NCI-H1105 (cell line): ENCODE results near the gene RBBP6.
"Not testable (repeated sequence)": the region's sequence is repeated elsewhere in the genome, so short reads cannot be mapped to it uniquely, and the experiment has no call there.

Source experiments
- DNase-seq: peaks from one replicate; lab custom pipeline; 2025; lab: John Stamatoyannopoulos, UW

RBBP6 gene, protein sequence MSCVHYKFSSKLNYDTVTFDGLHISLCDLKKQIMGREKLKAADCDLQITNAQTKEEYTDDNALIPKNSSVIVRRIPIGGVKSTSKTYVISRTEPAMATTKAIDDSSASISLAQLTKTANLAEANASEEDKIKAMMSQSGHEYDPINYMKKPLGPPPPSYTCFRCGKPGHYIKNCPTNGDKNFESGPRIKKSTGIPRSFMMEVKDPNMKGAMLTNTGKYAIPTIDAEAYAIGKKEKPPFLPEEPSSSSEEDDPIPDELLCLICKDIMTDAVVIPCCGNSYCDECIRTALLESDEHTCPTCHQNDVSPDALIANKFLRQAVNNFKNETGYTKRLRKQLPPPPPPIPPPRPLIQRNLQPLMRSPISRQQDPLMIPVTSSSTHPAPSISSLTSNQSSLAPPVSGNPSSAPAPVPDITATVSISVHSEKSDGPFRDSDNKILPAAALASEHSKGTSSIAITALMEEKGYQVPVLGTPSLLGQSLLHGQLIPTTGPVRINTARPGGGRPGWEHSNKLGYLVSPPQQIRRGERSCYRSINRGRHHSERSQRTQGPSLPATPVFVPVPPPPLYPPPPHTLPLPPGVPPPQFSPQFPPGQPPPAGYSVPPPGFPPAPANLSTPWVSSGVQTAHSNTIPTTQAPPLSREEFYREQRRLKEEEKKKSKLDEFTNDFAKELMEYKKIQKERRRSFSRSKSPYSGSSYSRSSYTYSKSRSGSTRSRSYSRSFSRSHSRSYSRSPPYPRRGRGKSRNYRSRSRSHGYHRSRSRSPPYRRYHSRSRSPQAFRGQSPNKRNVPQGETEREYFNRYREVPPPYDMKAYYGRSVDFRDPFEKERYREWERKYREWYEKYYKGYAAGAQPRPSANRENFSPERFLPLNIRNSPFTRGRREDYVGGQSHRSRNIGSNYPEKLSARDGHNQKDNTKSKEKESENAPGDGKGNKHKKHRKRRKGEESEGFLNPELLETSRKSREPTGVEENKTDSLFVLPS (N-terminal part only)

DNA sequence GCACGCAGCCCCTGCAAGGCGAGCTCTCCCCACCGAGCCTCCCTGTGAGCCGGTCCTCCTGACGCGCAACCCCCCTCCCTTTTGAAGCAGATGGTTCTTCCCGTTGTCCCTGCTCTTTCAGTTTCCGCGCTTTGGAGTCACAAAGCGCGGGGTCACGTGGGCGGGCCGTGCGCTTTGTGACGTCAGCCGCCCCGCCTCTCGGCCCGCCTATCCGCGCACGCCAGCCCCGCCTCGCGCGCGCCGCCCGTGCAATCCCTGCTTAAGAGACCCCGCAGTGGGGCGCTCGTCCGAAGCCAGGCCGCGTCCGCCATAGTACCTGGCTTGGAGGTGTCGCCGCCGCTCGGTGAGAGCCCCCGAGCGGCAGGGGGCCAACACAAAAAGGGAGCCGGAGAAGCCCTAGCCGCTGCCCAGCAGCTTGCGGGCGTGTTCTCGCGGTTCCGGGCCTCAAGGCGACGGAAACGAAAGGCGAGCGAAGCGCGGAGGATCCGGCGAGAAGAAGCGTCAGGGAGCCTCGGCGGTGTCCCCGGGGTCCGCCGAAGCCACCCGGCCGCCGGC lies at the start of gene RBBP6:
Gene RBBP6, plus strand, starts transcription at position 272 of the 555 bp plus-strand sequence. CDS start 1,061 bp downstream, outside the sequence.
- peak; percentile 90 for DNase-seq

DNA sequence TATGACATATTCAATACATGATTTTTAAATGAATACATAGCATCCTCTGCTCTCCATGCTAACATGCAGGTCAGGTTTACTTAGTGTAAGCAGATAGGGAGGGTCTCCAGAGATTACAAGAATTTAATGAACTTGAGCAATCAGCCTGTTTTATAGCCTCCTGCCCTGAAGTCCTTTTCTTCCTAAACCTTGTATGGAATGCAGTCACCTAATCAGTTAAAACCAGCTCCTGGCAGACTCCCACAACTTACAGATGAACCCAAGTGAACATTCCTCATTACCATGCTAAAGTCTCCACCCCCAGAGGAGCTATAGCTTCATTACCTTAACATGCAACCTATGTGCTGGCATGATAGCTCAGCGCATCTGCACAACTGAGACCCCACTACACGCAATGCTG lies 48.5 kb upstream of the RBBP6 start:
- no peak for DNase-seq

DNA sequence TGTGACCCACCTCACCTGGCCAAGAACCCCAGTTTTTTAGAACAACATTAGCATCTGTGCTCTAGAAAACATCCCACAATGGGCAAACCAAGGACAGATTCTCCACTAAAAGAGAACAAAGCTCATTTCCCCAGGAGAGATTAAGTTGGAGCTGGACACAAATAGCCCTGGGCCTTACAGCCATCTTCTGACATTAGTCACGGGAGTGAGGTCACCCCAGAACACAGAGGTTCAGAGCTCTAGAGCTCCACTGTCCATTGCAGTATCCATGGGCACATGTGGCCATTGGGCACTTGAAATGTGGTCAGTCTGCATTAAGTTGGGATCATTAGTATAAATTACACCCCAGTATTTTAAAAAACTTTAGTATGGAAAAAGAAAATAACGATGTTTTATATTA lies 47.6 kb upstream of the RBBP6 start:
- no peak for DNase-seq

DNA sequence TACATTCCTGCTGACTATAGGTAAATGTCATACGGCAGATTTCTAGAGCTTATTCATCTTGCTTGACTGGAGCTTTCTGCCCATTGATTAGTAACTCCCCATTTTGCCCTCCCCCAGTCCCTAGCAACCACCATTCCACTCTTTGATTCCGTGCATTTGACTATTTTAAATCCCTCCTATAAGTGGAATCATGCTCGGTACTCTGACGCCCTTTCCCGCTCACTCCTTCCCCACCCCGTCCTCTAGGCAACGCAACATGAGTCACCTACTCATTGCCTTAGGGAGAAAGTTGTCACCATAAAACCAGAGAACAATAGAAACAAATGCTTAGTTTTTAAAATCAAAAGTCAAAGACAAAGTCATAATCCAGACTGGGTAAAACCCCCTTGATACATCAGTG lies 45.5 kb upstream of the RBBP6 start:
- no peak for DNase-seq

DNA sequence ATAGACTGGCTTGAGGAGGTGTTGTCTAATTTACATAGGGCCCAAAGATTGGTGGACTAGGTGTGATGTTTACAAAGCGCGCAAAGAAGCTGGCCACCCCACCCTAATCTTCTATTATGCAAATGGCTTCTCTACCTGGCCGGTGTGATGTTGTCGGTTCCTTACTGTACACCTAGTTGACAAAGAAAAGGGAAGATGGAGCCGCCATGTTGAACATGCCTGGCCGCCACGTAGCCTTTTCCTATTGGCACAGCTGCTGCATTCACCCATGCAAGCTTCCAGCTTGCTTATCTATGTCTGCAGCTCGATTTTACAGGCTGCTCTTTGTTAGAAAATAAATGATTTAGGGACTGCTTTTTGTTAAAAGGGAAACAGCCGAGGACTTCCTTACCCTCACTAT lies 44.2 kb upstream of the RBBP6 start:
- not testable (repeated sequence) for DNase-seq

DNA sequence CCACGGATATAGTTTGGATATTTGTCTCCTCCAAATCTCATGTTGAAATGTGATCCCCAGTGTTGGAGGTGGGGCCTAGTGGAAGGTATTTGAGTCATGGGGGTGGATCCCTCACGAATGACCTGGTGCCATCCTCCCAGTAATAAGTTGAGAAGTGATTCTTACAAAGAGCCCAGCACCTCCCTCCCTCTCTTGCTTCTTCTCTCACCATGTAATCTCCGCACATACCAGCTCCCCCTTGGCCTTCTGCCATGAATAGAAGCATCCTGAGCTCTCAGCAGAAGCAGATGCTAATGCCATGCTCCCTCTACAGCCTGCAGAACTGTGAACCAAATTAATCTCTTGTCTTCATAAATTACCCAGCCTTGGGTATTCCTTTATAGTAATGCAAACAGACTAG lies 41.9 kb upstream of the RBBP6 start:
- no peak for DNase-seq

DNA sequence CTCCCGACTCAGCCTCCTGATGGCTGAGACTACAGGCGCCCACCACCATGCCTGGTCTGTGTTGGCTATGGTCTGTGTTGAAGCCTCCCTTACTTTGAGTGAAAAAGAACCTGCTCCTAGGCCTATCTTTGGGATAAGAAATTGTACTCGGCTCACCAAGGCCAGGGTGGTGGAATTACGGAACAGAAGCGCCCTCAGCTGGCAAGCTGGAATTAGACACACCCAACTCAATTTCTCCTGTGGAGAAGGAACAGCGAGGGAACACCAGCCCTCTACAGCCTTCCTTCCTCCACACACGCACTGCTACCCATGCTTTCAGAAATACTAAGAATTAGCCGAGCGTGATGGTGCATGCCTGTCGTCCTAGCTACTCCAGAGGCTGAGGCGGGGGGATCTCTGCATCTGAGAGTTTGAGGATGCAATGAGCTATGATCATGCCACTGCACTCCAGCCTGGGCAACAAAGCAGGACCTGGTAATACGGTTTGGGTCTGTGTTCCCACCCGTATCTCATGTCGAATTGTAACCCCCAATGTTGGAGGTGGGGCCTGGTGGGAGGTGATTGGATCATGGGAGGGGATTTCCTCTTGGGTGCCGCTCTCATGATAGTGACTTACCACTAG lies 40.1 kb upstream of the RBBP6 start:
- no peak for DNase-seq

DNA sequence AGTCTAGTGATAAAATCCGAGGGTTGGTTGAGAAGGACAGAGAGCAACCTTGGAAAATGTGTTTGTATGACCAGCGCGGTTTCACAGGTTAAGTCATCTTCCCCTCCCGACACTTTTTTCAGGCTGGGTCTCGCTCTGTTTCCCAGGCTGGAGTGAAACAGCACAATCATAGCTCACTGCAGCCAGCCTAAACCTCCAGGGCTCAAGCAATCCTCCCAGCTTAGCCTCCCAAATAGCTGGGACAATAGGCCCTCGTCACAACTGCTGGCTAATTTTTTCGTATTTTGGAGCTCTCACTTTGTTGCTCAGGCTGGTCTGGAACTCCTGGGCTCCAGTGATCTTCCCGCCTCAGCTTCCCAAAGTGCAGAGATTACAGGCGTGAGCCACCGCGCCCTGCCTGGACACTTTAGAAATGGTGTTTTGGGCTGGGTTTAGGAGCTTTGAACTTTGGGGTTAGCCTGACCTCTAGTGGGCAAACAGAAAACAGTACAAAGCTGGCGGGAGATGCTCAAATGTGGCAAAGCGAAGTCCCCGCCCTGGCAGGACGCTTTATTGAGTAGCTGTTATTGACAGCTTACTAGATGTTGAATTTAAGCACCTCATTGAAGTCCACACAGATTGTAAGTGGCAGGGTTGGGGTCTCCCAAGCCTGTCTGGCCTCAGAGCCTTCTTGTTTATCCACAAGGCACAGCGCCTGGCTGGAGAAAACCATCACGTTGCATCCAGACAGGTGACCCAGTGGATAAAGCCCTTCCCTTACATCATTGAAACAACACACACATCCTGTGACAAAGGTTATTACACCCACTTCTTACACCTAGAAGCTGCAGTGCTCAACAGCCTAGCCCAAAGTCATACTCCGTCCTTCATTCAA lies 34.7 kb upstream of the RBBP6 start:
- DNase-seq = peak; percentile 34

DNA sequence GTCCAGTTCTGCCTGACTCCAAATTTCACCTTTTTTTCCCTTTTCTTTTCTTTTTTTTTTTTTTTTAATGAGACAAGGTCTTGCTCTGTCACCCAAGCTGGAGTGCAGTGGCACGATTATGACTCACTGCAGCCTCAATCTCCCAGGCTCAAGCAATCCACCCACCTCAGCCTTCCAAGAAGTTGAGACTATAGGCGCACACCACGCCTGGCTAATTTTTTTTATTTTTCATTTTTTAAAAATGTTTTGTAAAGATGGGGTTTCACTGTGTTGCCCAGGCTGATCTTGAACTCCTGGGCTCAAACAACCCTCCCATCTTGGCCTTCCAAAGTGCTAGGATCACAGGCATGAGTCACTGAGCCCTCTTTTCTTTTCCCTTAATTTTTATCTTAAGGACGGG lies 33.4 kb upstream of the RBBP6 start:
- no peak for DNase-seq

DNA sequence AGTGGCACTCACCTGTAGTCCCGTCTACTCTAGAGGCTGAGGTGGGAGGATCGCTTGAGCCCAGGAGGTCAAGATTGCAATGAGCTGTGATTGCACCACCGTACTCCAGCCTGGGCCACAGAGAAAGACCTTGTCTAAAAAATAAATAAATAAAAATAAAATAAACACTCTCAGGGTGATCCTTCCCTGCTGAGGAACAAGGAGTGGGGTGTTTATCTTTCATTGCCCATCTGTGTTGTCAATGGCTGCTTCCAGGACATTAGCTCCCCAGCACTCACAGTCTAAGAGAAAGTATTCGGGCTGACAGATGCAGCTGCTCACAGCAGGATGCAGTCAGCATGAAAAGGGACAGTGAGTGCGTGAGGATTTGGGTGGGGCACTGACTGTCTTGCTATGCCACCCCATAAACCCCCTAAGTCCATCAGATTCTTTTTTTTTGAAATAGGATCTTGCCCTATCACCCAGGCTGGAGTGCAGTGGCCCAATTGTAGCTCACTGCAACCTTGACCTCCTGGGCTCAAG lies 31.3 kb upstream of the RBBP6 start:
- no peak for DNase-seq

DNA sequence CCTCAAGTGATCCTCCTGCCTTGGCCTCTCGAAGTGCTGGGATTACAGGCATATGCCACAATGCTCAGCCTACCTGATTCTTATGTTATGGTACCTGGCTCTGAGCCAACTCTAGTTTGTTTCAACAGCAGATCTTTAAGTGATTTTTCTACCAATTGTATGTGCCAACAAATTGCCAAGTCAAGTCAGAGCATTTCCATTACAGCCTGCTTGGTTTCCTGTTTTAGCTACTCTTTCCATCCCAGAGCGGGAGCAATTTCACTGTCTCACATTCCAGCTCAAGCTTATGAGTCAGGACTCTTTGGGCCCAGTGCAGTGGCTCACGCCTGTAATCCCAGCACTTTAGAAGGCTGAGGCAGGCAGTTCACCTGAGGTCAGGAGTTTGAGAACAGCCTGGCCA lies 30.8 kb upstream of the RBBP6 start:
- DNase-seq = no peak

DNA sequence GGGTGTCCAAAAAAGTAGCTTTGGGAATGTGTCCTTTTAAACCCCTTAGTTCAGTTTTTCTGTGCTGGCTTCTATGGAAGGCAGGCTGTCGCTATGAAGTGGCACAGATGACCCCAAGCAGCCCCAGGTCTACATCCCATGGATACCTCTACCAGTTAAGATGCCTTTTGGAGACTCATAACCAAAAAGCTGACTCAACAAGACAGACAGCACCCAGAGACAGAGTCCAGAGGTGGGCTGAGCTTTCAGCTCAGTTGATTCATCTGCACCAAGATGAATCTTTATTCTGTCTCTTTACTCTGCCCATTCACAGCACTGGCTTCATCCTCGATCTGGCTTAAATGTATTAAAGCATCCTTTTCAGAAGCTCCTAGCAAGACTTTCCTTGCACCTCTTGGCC lies 29.8 kb upstream of the RBBP6 start:
- no peak for DNase-seq

DNA sequence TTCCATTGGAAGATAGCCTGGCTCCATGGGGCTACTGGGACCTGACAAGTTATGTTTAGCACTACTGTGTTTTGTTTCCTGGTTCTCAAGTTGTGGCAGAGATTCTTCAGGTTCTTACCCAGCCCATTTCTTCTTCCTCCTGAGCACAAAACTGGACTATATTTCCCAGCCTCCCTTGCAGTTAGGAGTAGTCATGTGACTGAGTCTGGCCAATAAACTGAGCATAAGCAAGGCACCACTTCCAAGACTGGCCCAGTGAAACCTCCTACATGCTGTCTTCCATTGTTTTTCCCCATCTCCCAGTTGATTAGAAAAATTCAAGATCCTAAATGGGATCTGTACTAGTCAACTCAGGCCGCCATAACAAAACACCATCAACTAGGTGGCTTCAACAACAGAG lies 28.2 kb upstream of the RBBP6 start:
- DNase-seq = no peak

DNA sequence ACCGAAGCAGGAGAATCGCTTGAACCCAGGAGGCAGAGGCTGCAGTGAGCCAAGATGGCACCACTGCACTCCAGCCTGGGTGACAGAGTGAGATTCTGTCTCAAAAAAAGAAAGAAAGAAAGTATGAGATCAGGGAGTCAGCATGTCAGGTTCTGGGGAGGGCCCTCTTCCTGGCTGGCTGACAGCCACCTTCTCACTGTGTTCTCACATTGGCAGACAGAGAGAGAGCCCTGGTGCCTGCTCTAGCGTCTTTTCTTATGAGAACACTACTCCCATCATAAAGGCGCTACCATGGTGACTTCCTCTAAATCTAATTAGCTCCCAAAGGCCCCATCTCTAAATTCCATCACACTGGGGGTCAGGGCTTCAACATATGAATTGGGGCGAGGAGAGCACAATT lies 27.6 kb upstream of the RBBP6 start:
- no peak for DNase-seq

DNA sequence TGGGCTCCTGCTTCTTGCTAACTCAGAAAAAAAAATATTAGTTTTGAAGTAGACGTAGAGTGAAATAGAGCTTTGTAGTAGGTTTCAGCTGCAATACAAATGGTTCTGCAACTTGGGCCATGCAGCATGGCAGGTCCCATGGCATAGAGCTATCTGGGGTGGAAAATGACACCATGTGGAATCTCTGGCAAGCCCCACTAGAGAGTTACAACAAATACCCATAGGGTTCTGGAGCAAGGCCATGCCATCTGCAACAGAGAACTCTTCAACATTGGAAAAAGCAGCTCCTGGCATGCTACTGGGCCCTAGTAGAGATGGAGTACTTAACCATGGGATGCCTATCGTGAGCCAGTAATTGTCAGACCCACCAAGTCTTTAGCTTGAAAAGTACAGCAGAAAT lies 25.3 kb upstream of the RBBP6 start:
- DNase-seq = no peak

DNA sequence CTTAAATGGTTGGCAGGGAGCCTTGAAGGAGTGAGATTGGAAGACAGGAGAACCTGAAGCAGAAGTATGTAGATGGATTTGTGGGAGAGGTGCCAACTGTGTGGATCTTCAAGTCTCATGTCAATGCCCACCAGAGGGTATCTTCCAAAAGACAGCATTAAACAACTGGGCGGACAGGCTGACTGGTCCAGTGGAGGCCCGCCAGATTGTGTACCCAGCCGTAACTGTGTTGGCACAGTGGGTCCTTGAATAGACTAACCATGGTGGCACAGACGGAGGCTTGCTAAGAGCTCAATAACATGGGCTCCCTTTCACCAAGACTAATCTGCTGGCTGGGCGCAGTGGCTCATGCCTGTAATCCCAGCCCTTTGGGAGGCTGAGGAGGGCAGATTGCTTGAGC lies 24.2 kb upstream of the RBBP6 start:
- no peak for DNase-seq

DNA sequence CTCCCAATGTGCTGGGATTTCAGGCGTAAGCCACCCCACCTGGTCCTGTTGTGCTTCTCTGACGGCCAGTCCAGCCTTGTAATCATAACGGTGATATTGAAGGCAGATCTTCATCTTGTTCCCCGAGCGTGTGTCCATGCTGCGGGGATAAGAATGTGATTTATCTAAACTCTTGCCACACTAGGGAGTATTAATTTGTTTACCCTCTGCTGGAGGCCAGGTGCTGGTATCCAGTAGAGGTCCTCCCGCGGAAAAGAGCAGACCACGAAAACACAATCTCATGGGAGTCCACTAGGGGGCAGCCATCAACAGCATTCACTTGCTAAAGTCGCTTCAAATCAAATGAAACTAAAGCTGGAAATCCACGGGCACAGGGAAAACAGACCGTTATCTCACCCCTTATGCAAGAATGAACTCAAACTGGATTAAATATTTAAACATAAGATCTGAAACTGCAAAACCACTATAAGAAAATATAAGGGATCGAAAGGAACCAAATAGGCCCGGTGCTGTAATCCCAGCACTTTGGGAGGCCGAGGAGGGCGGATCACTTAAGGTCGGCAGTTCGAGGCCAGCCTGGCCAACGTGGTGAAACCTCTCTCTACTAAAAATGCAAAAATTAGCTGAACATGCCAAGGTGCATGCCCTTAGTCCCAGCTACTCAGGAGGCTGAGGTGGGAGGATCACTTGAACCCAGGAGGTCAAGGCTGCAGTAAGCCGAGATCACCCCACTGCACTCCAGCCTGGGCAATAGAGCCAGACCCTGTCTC lies 22.3 kb upstream of the RBBP6 start:
- peak; percentile 61 for DNase-seq

DNA sequence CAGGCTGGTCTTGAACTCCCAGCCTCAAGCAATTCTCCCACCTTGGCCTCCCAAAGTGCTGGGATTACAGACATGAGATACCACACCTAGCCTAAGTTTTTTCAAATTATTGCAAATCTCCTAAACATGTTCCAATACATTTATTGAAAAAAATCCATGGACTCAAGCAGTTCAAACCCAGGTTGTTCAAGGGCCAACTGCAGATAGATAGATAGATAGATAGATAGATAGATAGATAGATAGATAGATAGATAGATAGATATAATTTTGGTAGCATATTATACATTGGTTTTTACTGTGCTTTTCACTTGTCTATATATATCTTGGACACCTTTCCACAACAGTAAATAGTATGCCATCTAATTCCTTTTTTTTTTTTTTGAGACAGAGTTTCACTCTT lies 20.9 kb upstream of the RBBP6 start:
- no peak for DNase-seq

DNA sequence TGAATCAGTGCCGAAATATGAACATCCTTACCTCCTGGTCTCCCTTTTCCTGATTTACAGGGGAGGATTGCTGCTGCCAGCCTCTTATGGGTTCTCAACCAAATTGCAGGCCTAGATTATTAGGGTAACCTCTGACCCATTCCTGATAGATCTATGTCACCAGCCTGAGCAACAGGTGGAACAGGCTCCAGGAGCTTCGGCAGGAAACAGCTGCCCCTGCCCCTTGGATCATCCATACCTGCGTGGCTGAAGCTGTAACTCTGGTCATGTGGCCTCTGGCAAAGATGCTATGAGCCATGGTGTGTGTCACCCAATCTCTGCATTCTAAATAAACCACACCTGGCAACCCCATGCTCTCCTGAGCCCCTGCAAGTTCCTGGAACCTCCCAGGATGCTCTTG lies 18.4 kb upstream of the RBBP6 start:
- no peak for DNase-seq

DNA sequence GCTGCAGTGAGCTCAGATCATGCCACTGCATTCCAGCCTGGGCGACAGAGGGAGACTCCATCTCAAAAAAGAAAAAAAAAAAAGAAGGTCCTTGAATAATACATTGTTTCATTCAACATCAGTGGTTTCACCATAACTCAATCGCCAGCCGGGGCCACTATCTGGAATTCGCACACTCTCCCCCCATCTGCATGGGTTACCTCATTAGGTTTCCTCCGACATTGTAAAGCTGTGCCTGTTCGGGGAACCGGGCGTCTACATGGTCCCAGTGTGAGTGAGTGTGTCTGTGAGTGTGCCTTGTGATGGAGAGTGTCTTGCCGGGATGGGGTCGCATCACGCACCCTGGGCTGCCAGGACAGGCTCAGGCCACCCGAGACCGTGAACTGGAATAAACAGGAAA lies 16.6 kb upstream of the RBBP6 start:
- DNase-seq = no peak
